Measurements from ENCODE around the gene ABCC4.

GRCh38 chr13:95335667-95336066 lies 34.4 kb upstream of the ABCC4 start:
- TF ChIP-seq CTCF (tag by site-specific recombination; IDR thresholded peaks at IDR 0.05) (no peak), ZNF426 (tag by site-specific recombination; IDR thresholded peaks at IDR 0.05) (no peak), ZNF677 (tag by site-specific recombination; IDR thresholded peaks at IDR 0.05) (no peak), ZNF274 (IDR thresholded peaks at IDR 0.05; ENCODE audit: low read length) (no peak), ZNF274 (tag by site-specific recombination; IDR thresholded peaks at IDR 0.05; ENCODE audit: borderline replicate concordance) (no peak), ZBTB17 (tag by site-specific recombination; IDR thresholded peaks at IDR 0.05) (no peak), OVOL3 (tag by site-specific recombination; IDR thresholded peaks at IDR 0.05) (no peak), ZNF184 (tag by site-specific recombination; IDR thresholded peaks at IDR 0.05) (no peak)
